Lower leg skin (tissue), 3 donors: ENCODE measurements around the gene NDST4.

ENCODE experiments used
- CTCF ChIP-seq, 3 donors: fragments of 450-650 bp; IDR thresholded peaks; one replicate each; pipeline ENCODE4 v1.5.1; 2016; ENCODE audit warnings: antibody characterized with exemption in 3 of 3, mild to moderate bottlenecking in 3 of 3, moderate library complexity in 2 of 3
- POLR2A ChIP-seq, 2 donors: fragments of 450-650 bp; IDR thresholded peaks; one replicate each; pipeline ENCODE4 v1.6.1; 2016 to 2017; ENCODE audit warnings: antibody characterized with exemption in 2 of 2, mild to moderate bottlenecking in 1 of 2, moderate library complexity in 1 of 2

- TF ChIP-seq CTCF (IDR thresholded peaks at IDR 0.05) = no peak
- no peak for TF ChIP-seq POLR2A (IDR thresholded peaks at IDR 0.05)
Measured at GRCh38 chr4:115042496-115042895, 70.9 kb downstream of the NDST4 start.
